ENCODE data around the gene TYMS.
A peak's percentile ranks its signal among the peaks of the same experiment; 100 is the strongest.

The TYMS gene

GRCh38 chr18:712401-713134, 55.1 kb downstream of the TYMS start, which contains the start of gene ENOSF1:
Gene ENOSF1, minus strand, starts transcription at chr18:712630. Its CDS starts 43 bp downstream, at chr18:712587.
- peak; percentile 32 for DNase-seq

DNA sequence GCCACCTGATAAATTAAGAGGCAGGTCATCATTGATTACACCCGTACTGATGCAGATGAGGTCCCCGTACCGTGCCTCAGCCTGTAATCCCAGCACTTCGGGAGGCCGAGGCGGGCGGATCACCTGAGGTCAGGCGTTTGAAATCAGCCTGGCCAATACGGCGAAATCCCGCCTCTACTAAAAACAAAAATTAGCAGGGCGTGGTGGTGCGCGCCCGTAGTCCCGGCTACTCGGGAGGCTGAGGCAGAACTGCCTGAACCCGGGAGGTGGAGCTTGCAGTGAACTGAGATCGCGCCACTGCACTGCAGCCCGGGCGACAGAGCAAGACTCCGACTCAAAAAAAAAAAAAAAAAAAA, 55.7 kb downstream of the TYMS start:
- no peak for DNase-seq

GRCh38 chr18:715626-716025, 58.2 kb downstream of the TYMS start:
- DNase-seq, result no peak

DNA sequence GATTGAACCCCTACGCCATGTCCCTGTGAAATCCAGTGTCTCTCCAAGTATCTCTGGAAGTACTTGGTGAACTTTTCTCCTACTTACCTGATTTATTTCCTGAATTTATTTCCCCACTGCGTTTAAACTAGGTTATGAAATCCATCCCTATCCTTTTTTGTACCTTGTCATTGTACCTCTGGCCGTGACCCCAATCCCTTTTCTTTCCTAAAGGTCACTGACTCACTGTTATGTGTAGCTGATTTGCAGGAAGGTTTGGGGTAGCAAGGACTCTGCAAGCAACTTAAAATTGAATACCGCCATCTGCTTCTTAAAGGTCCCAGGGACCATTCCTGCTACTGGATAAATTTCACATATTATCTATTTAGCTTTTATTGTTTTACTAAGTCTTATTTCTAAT, 59.5 kb downstream of the TYMS start:
- no peak for DNase-seq
